Mammary epithelial cell (primary cell): ENCODE data around the gene PITPNM2.

Experiments
- CTCF ChIP-seq, 2 donors: IDR thresholded peaks in 1 of 2; conservative IDR thresholded peaks in 1 of 2; 2 replicates each; pipeline ENCODE4 v1.5.1; 2011 to 2012; ENCODE audit warnings: inconsistent platforms in 2 of 2, low read length in 2 of 2, mild to moderate bottlenecking in 2 of 2, control low read depth in 1 of 2, low read depth in 1 of 2; ENCODE audit not compliant: insufficient read depth in 1 of 2; ENCODE audit errors: extremely low read depth in 1 of 2
- EZH2 ChIP-seq: IDR thresholded peaks from 2 replicates; pipeline ENCODE4 v1.6.1; 2012; ENCODE audit warnings: low read length, inconsistent platforms, borderline replicate concordance

GRCh38 chr12:123134271-123134671 is 16.6 kb downstream of the PITPNM2 start:
- TF ChIP-seq EZH2 (no peak), CTCF (conservative IDR thresholded peaks at IDR 0.05 in 1 of 2, IDR thresholded peaks at IDR 0.05 in 1 of 2; ENCODE audit: extremely low read depth in 1 of 2, insufficient read depth in 1 of 2, low read depth in 1 of 2, low read length in 2 of 2) (no peak)
